GM21576 (cell line): ENCODE results near the gene MAP1A.

ENCODE experiments used
- ATAC-seq: cut with Tn5 transposase; IDR thresholded peaks from one replicate; pipeline ENCODE4 v1.9.1; 2021; ENCODE audit warnings: mild to moderate bottlenecking, moderate library complexity; ENCODE audit not compliant: unreplicated experiment

MAP1A gene

DNA sequence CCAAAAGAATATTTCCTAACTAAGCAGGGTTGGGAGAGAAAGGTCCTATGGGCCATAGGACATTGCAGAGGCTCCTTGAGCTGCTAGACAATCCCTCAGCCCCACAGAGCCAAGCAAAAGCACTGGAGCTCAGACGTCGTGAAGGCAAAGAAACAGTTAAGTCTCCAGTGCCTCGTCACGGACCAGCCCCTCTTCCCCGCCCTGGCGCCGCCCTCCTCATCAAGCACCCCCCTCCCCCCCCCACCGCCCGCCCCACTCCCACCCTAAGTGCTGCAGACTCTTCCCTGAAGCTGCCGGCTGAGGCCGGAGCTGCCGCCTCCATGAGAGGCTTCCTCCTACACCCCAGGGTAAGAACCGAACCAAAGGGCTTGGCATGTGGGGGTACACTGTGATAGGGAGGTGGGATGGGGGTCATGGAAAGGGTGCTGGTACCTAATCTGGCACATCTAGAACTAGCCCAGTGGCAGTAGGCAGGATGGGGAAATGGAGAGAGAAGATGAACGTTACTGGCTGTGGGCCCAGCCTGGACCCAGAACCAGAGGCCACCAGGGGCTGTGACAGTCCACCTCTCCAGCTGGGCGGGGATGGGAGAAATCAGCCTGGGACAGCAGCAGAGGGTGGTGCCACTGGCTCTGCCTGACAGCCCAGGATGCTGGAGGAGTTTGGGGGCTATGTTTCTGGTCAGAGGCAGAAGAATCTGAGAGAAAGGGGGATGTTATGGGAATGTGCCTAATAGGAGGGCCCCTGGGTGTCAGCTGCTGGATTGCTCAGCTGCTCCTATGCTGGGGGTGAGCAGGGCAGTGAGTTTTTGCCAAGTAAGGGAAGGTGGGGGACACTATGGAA is at the start of gene MAP1A:
Gene MAP1A, plus strand, starts transcription at position 255 of the 843 bp plus-strand sequence. CDS start 3,866 bp downstream, outside the sequence.
- ATAC-seq = no peak

DNA sequence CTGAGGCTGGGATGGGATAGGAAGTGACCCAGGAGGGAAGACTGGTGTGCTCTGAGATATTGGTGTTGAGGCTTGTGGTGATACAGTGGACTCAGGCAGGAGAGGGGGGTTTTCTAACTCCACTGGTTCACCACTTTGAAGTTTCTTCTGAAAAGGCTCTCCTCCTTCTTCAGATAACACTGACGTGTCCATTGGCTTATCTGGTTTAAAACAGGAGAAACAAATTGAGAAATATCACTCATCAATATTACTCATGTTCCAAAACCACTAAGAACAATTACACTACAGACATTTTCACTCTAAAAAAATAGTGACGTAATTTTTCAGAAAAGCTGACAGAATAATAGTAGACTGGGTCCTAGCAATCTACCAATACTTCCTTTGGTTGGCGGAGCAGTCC is 47.5 kb upstream of the MAP1A start:
- ATAC-seq = no peak

DNA sequence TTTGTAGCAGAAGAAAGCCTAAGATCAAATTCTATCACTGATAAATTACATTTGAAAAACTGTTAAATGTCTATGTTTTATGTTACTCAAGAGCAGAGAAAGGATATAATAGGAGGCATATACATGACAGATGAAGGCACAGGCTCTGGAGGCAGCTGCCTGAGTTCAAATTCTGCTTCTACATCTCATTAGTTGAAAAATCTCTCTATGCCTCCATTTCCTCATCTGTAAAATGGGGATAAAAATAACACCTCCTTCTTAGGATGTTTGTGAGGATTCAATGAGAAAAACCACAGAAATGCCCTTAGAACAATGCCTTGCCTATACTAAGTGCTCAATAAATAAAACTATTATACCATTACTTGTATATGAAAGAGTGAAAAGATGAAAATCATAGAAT is 45.4 kb upstream of the MAP1A start:
- no peak for ATAC-seq

DNA sequence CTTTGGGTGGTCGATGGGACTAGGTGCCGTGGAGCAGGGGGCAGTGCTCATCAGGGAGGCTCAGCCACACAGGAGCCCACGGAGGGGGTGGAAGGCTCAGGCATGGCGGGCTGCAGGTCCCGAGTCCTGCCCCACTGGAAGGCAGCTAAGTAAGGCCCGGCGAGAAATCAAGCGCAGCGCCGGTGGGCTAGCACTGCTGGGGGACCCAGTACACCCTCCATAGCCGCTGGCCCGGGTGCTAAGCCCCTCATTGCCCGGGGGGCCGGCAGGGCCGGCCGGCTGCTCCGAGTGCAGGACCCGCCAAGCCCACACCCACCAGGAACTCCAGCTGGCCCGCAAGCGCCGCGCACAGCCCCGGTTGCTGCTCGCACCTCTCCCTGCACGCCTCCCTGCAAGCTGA is 43.5 kb upstream of the MAP1A start:
- ATAC-seq = no peak

DNA sequence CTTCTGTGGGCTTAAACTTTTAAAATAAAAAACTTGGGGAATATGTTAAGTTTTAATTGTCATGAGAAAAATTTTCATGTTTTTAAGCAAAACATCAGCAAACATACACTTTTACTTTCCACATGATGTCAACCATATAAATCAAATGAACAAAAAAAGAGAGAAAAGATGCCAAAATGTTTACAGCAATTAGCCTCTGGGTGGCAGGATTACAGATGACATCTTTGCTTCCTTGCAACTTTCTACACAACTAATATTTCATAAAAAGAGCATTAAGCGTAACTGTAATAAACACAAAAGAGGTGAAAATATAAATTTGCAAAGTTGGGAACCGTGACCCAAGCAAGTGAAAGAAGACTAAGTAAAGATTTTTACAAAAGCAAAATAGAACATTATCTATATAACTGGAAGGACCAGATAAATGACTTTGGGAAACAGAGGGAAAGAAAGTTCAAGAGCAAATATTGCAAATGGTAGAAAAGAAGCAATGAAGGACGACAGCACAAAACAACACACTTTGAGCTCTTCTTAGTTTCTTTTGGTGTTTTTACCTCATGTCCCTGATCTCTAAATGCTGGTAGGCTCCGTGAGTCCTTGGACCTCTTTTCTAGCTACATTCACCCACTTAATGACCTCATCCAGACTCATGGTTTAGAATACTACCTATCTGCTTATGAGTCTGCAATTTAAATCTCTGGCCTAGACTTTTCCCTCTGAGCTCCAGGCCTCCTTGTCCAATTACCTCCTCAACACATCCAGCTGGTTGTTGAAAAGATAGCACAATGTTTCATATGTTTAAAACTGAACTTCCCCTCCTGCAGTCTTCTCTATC is 33.9 kb upstream of the MAP1A start:
- no peak for ATAC-seq

DNA sequence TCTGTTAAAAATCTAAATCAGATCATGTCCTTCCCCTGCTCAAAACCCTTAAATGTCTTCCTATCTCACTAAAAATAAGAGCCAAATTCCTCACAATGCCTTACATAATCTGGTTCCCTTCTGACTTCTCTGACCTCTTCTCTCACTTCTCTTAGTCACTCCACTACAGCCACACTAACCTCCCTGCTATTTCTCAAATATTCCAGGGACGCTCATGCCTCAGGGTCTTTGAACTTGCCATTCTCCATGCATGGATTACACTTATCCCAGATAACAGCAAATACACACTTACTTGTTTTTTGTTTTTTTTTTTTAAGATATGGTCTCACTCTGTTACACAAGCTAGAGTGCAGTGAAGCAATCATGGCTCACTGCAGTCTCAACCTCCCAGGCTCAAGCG is 33.0 kb upstream of the MAP1A start:
- no peak for ATAC-seq

DNA sequence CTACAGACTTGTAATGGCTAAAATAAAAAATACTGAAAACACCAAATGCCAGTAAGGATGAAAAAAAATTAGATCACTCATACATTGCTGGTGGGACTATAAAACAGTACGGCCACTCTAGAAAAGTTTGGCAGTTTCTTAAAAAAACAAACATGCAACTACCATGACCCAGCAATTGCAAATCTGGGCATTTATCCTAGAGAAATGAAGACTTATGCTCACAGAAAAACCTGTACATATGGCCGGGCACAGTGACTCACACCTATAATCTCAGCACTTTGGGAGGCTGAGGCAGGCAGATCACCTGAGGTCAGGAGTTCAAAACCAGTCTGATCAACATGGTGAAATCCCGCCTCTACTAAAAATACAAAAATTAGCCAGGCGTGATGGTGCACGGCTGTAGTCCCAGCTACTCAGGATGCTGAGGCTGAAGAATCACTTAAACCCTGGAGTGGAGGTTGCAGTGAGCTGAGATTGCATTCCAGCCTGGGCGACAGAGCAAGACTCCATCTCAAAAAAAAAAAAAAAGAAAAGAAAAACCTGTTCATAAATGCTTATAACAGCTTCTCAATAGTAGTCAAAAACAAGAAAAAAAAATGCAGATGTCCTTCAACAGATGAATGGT is 30.0 kb upstream of the MAP1A start:
- no peak for ATAC-seq

DNA sequence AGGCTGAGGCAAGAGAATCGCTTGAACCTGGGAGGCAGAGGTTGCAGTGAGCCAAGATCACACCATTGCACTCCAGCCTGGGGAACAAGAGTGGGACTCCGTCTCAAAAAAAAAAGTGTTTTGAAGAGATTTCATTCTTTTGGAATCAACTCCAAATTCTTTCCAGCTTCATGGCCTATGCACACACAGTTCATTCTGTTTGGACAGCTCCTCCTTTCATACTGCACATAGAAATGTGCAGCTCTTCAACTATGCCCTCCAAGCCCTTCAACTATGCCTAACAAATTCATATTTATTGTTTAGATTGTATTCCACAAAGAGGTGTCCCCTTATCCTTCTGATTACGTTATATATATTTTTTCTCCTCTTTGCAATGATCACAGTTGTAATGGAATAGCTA is 28.6 kb upstream of the MAP1A start:
- ATAC-seq = no peak

DNA sequence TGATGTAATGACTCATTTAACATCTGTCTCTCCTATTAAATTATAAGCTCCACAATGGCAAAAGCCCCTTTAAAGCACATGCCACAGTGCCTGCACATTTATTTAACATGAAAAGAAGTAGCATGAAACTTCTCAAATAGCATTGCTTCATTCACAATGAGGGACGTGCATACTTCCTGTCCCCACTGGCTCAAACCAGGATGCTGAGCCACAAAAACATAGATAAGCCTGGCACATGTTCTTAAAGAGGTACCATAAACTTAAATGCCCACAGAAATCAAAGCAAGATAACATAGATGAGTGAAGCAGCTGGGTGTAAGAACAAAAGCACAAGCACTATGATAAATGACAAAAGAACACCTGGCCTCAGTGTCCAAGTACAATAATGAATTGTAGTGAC is 28.2 kb upstream of the MAP1A start:
- no peak for ATAC-seq

DNA sequence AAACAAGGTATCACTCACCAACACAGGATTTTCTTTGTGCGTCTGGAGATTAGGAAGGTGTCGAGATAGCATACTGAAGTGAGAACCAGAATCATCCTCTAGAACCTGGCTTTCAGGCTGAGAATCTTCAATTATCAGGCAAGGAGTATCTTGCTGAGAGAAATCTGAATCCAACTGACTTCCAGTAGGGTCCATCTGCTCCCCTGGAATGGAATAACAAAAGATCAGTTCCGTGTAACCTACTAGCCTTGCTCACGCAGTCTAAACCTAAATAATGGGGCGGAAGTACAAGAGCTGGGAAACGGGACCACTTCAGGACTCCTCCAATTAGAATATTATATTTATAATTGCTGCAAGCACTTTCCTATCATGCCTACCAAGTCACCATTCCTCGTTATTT is 25.1 kb upstream of the MAP1A start:
- ATAC-seq = no peak

DNA sequence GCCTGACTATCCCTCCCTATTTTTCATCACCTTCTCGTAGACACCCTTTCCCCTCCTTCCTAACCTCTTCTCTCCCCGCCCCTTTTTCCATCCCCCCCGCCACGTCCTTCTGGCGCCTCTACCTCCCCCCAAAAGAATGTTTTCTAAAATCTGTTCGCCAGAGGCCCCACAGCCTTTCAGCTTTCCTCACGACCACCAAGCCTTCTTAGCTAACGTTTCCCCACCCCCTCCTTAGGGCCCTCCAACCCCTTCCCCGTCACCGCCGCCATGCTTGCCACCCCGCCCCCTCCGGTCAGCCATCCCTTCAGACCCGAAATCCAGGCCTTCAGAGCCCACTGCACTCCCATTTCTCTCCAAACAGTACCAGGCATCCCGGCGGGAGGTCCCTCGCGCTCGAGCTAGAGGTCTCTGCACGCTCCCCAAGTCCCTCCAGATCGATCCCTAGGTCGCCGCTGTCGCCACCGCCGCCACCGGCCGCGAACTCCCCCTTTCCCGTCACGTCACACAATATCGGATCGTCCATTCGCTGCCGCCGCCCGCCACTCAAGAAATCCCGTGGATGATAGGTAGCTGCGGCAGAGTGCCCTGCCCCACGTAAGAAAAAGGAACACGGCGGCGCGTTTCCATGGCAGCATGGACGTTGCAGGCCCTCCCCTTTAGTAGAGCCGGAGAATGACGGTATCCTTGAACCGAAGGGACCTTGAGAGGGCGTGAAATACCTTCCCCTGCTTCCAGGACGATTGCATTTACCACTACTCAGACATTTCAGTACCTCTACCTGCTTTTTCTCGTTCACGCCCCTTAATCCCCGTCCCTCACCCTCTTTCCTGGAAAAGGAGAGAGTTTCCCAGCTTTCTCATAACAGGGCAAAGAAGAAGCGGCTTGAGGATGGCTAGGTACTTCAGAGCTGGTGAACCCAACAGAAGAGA is 24.5 kb upstream of the MAP1A start, which contains the start of gene TP53BP1:
Gene TP53BP1, minus strand, starts transcription at position 484 of the 929 bp plus-strand sequence. Its CDS starts 113 bp downstream, at position 371.
- ATAC-seq = peak; percentile 97

DNA sequence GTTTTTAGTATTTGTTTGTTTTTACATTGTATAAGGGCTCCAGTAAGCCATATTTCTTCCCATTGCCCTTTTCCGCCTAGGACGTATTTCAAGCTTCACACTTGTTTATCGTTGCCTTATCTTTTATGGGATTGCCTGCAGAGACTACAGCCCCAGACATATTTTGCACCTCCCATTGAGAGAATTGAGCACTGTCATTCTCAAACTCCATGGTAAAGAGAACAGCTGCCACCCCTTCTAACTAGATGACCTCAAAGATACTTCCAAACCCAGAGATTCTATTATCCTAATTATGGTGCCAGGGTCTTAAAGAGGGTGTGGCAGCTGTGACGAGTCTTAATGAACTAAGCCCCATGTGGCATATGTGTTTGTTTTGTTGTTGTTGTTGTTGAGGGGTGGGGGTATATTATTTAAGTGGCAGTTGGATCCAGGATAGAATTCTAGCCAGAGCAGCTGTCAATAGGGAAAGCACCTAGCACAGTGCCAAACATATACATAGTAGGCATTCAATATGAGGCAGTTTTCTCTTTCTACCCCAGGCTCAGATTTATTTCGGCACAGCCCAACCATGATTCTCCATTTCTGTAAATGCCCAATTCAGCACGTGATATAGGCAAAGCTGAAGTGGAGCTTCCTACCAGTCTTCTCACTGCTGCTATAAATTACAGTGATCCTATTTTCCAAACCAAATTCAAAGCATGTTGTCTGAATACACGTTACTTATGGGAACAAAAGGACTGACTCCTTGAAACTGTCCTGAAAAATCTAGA is 23.5 kb upstream of the MAP1A start:
- ATAC-seq = no peak

DNA sequence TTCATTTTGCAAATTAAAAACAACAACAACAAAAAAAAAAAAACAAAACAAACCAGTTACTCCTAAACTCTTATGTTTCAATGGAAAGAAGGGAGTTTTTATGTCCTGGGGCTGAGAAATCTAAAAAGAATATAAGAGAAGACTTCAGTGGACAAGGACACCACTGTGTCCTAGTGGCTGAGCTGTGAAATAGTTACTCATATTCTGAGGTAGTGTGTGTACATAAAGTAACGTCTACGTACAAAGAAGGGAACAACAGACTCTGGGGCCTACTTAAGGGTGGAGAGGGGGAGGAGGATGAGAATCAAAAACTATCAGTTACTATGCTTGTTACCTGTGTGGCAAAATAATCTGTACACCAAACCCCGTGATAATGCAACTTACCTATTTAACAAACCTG is 18.4 kb upstream of the MAP1A start:
- ATAC-seq = no peak

DNA sequence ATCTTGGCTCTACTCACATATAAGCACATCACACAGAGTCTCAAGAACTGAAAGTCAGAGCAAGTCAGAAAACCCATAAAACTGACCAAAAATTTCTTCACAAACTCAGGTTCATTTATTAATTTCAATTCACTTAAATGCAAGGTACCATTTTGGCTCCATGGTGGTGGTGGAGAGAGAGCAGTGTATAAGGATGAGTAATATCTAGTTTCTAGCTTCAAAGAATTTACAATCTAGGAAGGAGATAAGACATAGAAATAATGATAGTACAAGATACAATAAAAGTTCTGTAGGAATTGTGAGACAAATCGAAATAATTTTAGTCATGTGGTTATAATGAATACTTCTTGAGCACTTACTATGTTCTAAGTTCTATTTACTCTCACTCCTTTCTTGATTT is 17.8 kb upstream of the MAP1A start:
- no peak for ATAC-seq

DNA sequence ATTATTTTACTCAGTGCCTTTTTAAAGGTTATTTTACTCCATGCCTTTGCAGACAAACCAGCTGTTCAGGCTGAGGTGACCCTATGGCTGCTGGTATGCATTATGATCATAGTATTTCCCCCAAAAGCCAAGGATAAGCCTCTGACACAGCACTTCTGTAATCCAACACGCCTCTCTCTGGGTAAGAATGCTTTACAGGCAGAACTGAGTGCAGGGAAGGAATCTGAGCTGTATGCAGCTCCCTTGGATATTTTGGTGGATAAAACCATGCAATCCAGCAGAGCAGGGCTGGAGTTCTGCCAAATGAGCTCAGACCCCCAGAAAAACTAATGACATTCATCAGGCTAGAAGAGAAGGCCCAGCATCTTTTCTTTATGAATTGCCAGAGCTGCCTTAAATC is 11.7 kb upstream of the MAP1A start:
- ATAC-seq = no peak

DNA sequence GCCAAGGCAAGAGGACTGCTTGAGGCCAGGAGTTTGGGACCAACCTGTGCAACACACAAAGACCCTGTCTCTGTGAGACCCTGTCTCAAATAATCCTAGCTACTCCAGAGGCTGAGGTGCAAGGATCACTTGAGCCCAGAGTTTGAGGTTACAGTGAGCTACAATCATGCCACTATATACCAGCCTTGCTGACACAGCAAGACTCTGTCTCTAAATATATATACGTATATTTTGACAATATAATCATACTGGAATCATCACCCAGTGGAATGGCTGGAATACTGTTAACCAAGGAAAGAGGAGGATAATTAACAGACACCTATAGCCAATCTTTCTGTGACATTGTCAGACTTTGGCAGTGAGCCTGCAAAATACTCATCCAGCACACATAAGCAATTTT is 9.0 kb upstream of the MAP1A start:
- no peak for ATAC-seq

DNA sequence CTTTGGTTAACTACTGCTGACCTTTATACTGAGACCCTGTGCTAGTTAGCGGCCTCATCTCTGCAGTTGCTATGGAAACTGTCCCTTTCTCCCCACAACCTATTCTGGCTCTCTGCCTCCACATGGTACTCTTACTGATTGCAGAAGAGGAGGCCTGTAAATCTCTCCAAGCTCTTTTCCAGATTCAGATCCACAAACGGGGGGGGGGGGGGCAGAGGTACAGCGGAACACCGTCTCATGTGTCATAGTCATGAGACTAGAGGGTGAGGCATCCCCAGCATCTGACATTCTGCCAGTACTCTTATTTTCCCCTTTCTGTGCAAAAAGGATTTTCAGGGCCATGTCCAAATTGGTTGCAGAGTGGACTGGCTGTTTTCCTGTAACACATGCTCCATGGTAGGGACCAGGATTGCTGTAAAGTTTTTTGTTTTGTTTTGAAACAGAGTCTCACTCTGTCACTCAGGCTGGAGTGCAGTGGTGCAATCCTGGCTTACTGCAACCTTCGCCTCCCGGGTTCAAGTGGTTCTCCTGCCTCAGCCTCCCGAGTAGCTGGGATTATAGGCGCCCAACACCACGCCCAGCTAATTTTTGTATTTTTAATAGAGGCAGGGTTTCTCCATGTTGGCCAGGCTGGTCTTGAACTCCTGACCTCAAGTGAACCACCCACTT is 8.3 kb upstream of the MAP1A start:
- no peak for ATAC-seq

DNA sequence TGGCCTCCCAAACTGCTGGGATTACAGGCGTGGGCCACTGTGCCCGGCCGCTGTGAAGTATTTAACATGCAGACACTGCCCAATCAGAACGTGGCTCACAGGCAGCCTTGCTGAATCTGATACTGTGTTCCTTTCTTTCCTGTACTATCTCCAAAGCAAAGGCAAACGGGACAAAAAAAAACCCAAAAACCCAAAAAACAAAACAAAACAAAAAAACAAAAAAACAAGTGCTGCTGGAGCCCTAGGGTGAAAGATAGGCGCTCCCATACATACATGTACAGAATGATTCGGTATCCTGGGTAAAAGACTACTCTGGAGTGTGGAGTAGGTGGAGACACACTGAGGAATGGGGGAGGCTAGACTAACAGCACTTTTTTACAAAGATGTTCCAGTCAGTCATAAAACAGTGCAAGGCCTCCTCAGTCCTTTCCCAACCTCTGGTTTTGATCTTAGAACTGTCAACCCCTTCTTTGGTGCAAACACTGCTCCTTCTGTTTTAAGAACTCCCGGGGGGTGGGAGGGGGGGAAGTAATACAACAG is 7.7 kb upstream of the MAP1A start:
- ATAC-seq = no peak
